ENCODE measurements around the gene TP53I13.
"Not testable (repeated sequence)": the region's sequence is repeated elsewhere in the genome, so short reads cannot be mapped to it uniquely, and the experiment has no call there.

TP53I13 gene

GRCh38 chr17:29568331-29569244 lies at the start of gene TP53I13:
Gene TP53I13 (plus strand): TSS chr17:29568701. CDS start chr17:29568759, 58 bp downstream.
- H3K27ac Mint-ChIP-seq: peak within 1 kb of the TSS; percentile 84 to 92
- H3K27me3 Mint-ChIP-seq: no peaks in the 10 kb centered on the region
- peak; percentile 68 for ATAC-seq
- peak within 1 kb of the TSS; percentile 93 to 95 for H3K4me3 Mint-ChIP-seq
- no peaks in the 10 kb centered on the region for H3K9me3 Mint-ChIP-seq
- peaks cover 39% of the 10 kb centered on the region for H3K4me1 Mint-ChIP-seq
- peak; percentile 87 for DNase-seq

GRCh38 chr17:29524692-29525091 lies 43.8 kb upstream of the TP53I13 start:
- H3K4me3 Mint-ChIP-seq: no peak overlapping the region
- ATAC-seq (no peak), DNase-seq (no peak)
- no peaks in the 10 kb centered on the region for H3K9me3 Mint-ChIP-seq
- H3K27me3 Mint-ChIP-seq: no peaks in the 10 kb centered on the region
- H3K4me1 Mint-ChIP-seq: no peaks in the 10 kb centered on the region
- no peak overlapping the region for H3K27ac Mint-ChIP-seq

GRCh38 chr17:29526322-29526721 lies 42.2 kb upstream of the TP53I13 start:
- Mint-ChIP-seq H3K27ac (peak overlapping the region in 1 of 2 donors; percentile 12), H3K27me3 (no peaks in the 10 kb centered on the region), H3K4me1 (no peaks in the 10 kb centered on the region)

GRCh38 chr17:29533976-29534375 lies 34.5 kb upstream of the TP53I13 start:
- no peaks in the 10 kb centered on the region for H3K9me3 Mint-ChIP-seq
- ATAC-seq (no peak), DNase-seq (no peak)
- no peak overlapping the region for H3K4me3 Mint-ChIP-seq
- H3K27me3 Mint-ChIP-seq: no peaks in the 10 kb centered on the region
- no peaks in the 10 kb centered on the region for H3K4me1 Mint-ChIP-seq
- no peak overlapping the region for H3K27ac Mint-ChIP-seq

More at GRCh38 chr17:29526322-29526721, 42.2 kb upstream of the TP53I13 start:
- H3K9me3 Mint-ChIP-seq: no peaks in the 10 kb centered on the region
- ATAC-seq: no peak
- no peak overlapping the region for H3K4me3 Mint-ChIP-seq
- DNase-seq: no peak

GRCh38 chr17:29544066-29544465 lies 24.4 kb upstream of the TP53I13 start:
- no peak for ATAC-seq
- H3K4me1 Mint-ChIP-seq: peaks cover 9% of the 10 kb centered on the region
- H3K27ac Mint-ChIP-seq: no peak overlapping the region
- H3K27me3 Mint-ChIP-seq: no peaks in the 10 kb centered on the region
- no peak for DNase-seq
- H3K4me3 Mint-ChIP-seq: no peak overlapping the region
- no peaks in the 10 kb centered on the region for H3K9me3 Mint-ChIP-seq

- H3K27ac Mint-ChIP-seq: peak overlapping the region in 1 of 2 donors; percentile 4
- peaks cover 17% of the 10 kb centered on the region for H3K4me1 Mint-ChIP-seq
- ATAC-seq: no peak
- no peaks in the 10 kb centered on the region for H3K27me3 Mint-ChIP-seq
- no peaks in the 10 kb centered on the region for H3K9me3 Mint-ChIP-seq
- no peak overlapping the region for H3K4me3 Mint-ChIP-seq
- no peak for DNase-seq
Measured at GRCh38 chr17:29546085-29546484, 22.4 kb upstream of the TP53I13 start.

- DNase-seq (no peak), ATAC-seq (no peak)
- H3K27ac Mint-ChIP-seq: peak overlapping the region in 1 of 2 donors; percentile 41
- no peaks in the 10 kb centered on the region for H3K27me3 Mint-ChIP-seq
- no peaks in the 10 kb centered on the region for H3K9me3 Mint-ChIP-seq
- no peak overlapping the region for H3K4me3 Mint-ChIP-seq
- H3K4me1 Mint-ChIP-seq: peaks cover 17% of the 10 kb centered on the region
Measured at GRCh38 chr17:29546830-29547229, 21.7 kb upstream of the TP53I13 start.

GRCh38 chr17:29549177-29549923 lies 19.2 kb upstream of the TP53I13 start:
- ATAC-seq (peak; percentile 83), DNase-seq (no peak)
- Mint-ChIP-seq H3K9me3 (no peaks in the 10 kb centered on the region), H3K27me3 (no peaks in the 10 kb centered on the region), H3K4me3 (no peak overlapping the region), H3K27ac (no peak overlapping the region), H3K4me1 (peaks cover 17% of the 10 kb centered on the region)

GRCh38 chr17:29555840-29556239 lies 12.7 kb upstream of the TP53I13 start:
- no peaks in the 10 kb centered on the region for H3K27me3 Mint-ChIP-seq
- no peak overlapping the region for H3K4me3 Mint-ChIP-seq
- H3K27ac Mint-ChIP-seq: no peak overlapping the region
- ATAC-seq: no peak
- no peaks in the 10 kb centered on the region for H3K9me3 Mint-ChIP-seq
- no peak for DNase-seq
- H3K4me1 Mint-ChIP-seq: peaks cover 20% of the 10 kb centered on the region

- Mint-ChIP-seq H3K9me3 (no peaks in the 10 kb centered on the region), H3K4me1 (peaks cover 25% of the 10 kb centered on the region), H3K4me3 (no peak overlapping the region), H3K27me3 (no peaks in the 10 kb centered on the region), H3K27ac (no peak overlapping the region)
- DNase-seq: no peak
- ATAC-seq: no peak
Measured at GRCh38 chr17:29557085-29557738, 11.3 kb upstream of the TP53I13 start.

- Mint-ChIP-seq H3K9me3 (no peaks in the 10 kb centered on the region), H3K27me3 (no peaks in the 10 kb centered on the region), H3K4me3 (no peak overlapping the region), H3K27ac (no peak overlapping the region), H3K4me1 (peaks cover 30% of the 10 kb centered on the region)
- ATAC-seq: peak; percentile 86
- no peak for DNase-seq
Measured at GRCh38 chr17:29557739-29558116, 10.8 kb upstream of the TP53I13 start.

GRCh38 chr17:29558139-29558538 lies 10.4 kb upstream of the TP53I13 start:
- not testable (repeated sequence) for H3K4me3 Mint-ChIP-seq, H3K27me3 Mint-ChIP-seq, ATAC-seq, DNase-seq, H3K27ac Mint-ChIP-seq, H3K9me3 Mint-ChIP-seq
- H3K4me1 Mint-ChIP-seq: peaks cover 34% of the 10 kb centered on the region

GRCh38 chr17:29559640-29560039 lies 8.9 kb upstream of the TP53I13 start:
- ATAC-seq (no peak), DNase-seq (no peak)
- H3K27ac Mint-ChIP-seq: no peak overlapping the region
- H3K4me3 Mint-ChIP-seq: no peak overlapping the region
- no peaks in the 10 kb centered on the region for H3K27me3 Mint-ChIP-seq
- H3K4me1 Mint-ChIP-seq: peaks cover 43% of the 10 kb centered on the region
- no peaks in the 10 kb centered on the region for H3K9me3 Mint-ChIP-seq

GRCh38 chr17:29560316-29560715 lies 8.2 kb upstream of the TP53I13 start:
- H3K27me3 Mint-ChIP-seq: no peaks in the 10 kb centered on the region
- H3K4me3 Mint-ChIP-seq: no peak overlapping the region
- no peak overlapping the region for H3K27ac Mint-ChIP-seq
- ATAC-seq: no peak
- H3K9me3 Mint-ChIP-seq: no peaks in the 10 kb centered on the region
- DNase-seq: no peak
- peaks cover 43% of the 10 kb centered on the region for H3K4me1 Mint-ChIP-seq

GRCh38 chr17:29561554-29562517 lies 6.7 kb upstream of the TP53I13 start:
- peaks cover 48% of the 10 kb centered on the region for H3K4me1 Mint-ChIP-seq

More at GRCh38 chr17:29561554-29562517, 6.7 kb upstream of the TP53I13 start:
- Mint-ChIP-seq H3K27me3 (no peaks in the 10 kb centered on the region), H3K27ac (no peak overlapping the region), H3K4me3 (no peak overlapping the region), H3K9me3 (no peaks in the 10 kb centered on the region)
- ATAC-seq: no peak
- no peak for DNase-seq

Measured in stimulated activated naive CD8-positive, alpha-beta T cell treated with anti-CD3 and anti-CD28 coated beads, Interleukin-15, amount 100 ng/mL, for 72 hours (primary cell).